AG04449 (cell line): ENCODE results near the gene BPIFB3.

Experiments used
- CTCF ChIA-PET: fragments of 350-600 bp; formaldehyde crosslinking; extraction: SDS; loops from one replicate; lab custom pipeline; 2021; ENCODE audit warnings: antibody characterized with exemption; lab: Yijun Ruan, JAX
- POLR2A ChIA-PET: fragments of 400-600, 350-600 bp; formaldehyde crosslinking; extraction: SDS; loops from one replicate; lab custom pipeline; 2020; ENCODE audit warnings: antibody characterized with exemption, inconsistent platforms; lab: Yijun Ruan, JAX
- DNase-seq: peaks from one replicate; pipeline ENCODE4 v3.0.0-alpha.2; 2010; ENCODE audit warnings: low read depth, low spot score
- H3K4me3 ChIP-seq: 2 replicates; pipeline ENCODE4 v1.5.1; 2011; ENCODE audit warnings: low read depth, mild to moderate bottlenecking, control low read depth, low read length
- CTCF ChIP-seq: IDR thresholded peaks from one replicate; pipeline ENCODE4 v1.5.1; 2011; ENCODE audit warnings: mild to moderate bottlenecking, moderate library complexity, low read length, control low read depth, inconsistent platforms; ENCODE audit not compliant: insufficient read depth; ENCODE audit errors: missing control alignments

The BPIFB3 gene

DNA sequence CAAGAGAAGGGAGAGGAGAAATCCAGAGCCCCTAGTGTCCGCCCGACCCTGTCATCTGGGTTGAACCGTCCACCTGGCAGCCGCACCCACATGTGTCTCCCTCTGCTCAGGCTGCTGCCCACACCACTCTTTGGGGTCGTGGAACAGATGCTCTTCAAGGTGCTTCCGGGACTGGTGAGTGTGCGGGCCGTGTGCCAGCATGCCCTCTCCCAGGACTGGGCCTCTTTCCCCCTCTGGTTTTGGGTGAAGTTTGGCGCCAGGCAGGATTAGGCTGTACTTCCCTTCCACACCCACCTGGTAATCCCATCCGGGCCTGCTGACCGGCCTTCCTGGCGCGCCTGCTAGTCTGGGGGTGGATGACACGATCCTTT lies 7.9 kb downstream of the BPIFB3 start:
- ChIA-PET POLR2A (no interaction called here), CTCF (no interaction called here)
- no peak overlapping the region for H3K4me3 ChIP-seq
- DNase-seq, result no peak
- no peak for TF ChIP-seq CTCF

DNA sequence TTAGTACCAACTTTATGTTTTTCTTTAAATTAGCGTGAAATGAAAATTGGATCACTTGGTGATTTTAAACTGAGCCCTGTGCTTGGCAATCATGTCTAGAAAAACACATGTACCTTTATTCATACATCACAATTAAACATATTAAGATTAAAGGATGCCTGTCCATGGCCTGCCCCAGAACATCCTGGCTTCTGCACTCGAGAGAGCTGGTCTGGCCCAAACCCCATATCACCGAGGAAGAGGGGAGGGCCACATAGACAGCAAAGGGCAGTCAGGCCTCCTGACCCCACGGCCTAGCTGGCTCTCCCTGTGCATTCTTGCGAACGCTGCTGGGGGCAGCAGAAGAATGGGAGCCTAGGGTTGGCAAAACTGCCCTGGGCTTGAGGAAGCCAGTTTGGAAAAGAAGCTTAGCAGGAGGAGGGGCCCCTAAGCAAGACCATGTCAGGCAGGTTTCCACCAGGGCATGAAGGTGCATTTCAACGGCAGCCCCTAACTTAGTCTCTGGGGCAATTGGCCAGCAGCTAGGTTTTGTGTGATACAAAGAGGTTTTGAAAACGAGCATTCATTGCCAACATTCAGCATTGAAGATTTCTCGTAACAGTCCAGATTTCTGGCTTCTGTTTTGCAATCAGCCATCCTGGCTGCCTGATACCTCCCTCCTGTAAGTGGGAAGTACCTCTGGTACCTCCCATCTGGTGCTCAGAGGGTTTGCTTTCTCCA lies 8.6 kb downstream of the BPIFB3 start:
- DNase-seq, result no peak
- H3K4me3 ChIP-seq, result no peak overlapping the region
- CTCF ChIA-PET, result no interaction called here
- no peak for TF ChIP-seq CTCF
- POLR2A ChIA-PET, result no interaction called here

GRCh38 chr20:33062825-33063149 lies 9.1 kb downstream of the BPIFB3 start:
- CTCF ChIA-PET, result no interaction called here
- no peak for DNase-seq
- H3K4me3 ChIP-seq, result no peak overlapping the region
- no peak for TF ChIP-seq CTCF
- POLR2A ChIA-PET, result no interaction called here

GRCh38 chr20:33063271-33063670 lies 9.6 kb downstream of the BPIFB3 start:
- CTCF ChIA-PET, result no interaction called here
- TF ChIP-seq CTCF, result no peak

DNA sequence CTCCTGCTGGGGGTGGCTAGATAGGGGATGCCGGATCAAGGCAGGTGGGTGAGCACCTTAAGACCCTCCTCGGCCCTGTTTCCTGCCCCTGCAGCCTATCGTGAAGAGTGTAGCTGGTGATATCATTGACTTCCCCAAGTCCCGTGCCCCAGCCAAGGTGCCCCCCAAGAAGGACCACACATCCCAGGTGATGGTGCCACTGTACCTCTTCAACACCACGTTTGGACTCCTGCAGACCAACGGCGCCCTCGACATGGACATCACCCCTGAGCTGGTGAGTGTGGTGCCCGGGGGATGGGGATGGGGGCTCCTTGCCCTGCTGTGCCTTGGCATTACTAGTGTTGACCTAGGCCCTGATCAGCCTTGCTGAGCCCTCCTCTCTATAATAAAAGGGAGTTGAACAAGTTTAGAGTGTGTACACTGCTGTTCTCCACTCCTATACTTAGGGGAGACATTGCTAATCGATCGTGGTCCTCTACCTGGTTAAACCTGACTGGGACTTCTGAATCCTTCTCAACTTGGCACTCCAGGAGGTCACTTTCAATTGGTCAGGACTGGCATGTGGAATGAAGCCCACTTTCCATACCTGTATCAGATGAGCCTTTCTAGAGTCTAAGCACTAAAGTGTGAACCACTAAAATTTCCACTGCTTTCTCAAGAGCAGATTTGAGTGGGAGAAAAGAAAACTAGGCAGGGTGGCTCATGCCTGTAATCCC lies 11.0 kb downstream of the BPIFB3 start:
- no peak overlapping the region for H3K4me3 ChIP-seq
- TF ChIP-seq CTCF, result no peak
- ChIA-PET CTCF (no interaction called here), POLR2A (no interaction called here)
- DNase-seq, result no peak

More at GRCh38 chr20:33063271-33063670, 9.6 kb downstream of the BPIFB3 start:
- H3K4me3 ChIP-seq, result no peak overlapping the region
- no peak for DNase-seq
- POLR2A ChIA-PET, result no interaction called here

DNA sequence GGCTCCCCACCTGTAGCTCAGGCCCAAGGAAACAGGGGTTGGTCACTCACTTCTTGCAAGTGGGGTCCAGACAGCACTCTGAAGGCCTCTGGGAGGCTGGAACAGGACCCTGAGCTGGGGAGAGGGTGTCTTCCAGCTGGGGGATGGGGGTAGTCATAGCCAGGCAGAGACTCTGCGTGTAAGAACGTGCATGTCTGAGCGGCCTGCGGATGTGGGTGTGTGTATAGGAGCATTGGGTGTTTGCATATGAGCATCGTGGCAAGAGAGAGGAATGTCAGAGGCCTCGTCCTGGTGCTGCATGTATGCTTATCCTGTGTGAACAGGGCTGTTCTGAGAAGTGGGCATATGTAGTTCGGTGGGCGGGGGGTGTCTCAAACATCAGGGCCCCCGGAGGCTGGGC lies 12.1 kb downstream of the BPIFB3 start:
- TF ChIP-seq CTCF, result no peak
- POLR2A ChIA-PET, result no interaction called here
- CTCF ChIA-PET, result no interaction called here
- DNase-seq, result no peak
- no peak overlapping the region for H3K4me3 ChIP-seq
